K562 (cell line): ENCODE results near the gene HMCN1. TPM values are rescaled to one million over a fixed set of nuclear protein-coding genes. Genes with fewer than 3 reads are reported as not detected.
"Not testable (repeated sequence)": the region's sequence is repeated elsewhere in the genome, so short reads cannot be mapped to it uniquely, and the experiment has no call there.

Experiments
- ATAC-seq: fragments of 200-7000 bp; cut with Tn5 transposase; 3 replicates; pipeline ENCODE4 v1.9.1; 2020; ENCODE audit warnings: moderate library complexity
- BruUV-seq: library from RNA; stranded (reverse); fragments of 400-500 nt; replicated peaks from 2 replicates; lab custom pipeline; 2021; lab: Mats Ljungman, UMichigan
- CTCF ChIA-PET: fragments of 300-600 bp; formaldehyde crosslinking; extraction: SDS; loops from one replicate; lab custom pipeline; 2021; ENCODE audit warnings: low intra/inter-chr PET ratio; lab: Yijun Ruan, JAX
- POLR2A ChIA-PET: fragments of 300-600, 350-650 bp; sonication (Branson Sonifier 250); formaldehyde crosslinking; extraction: SDS; loops from one replicate; lab custom pipeline; 2021; ENCODE audit warnings: antibody characterized with exemption, inconsistent platforms; lab: Yijun Ruan, JAX
- DNase-seq, 4 experiments: peaks; one replicate each; pipeline versions ENCODE4 v3.0.0 to v3.0.0-alpha.2; 2011 to 2018; ENCODE audit warnings: low spot score in 3 of 4, mixed read lengths in 3 of 4; ENCODE audit errors: extremely low read depth in 1 of 4
- FAIRE-seq: peaks from 2 replicates; lab custom pipeline; 2011; peaks lifted over from hg19 to GRCh38; lab: Jason Lieb, UNC
- H2AFZ ChIP-seq: 2 replicates; pipeline ENCODE4 v1.6.0; 2011; ENCODE audit warnings: low read depth, low read length, control low read depth, inconsistent platforms
- H3K27ac ChIP-seq: fragments of 200-600 bp; 3 replicates; pipeline ENCODE4 v1.8.0; 2011; ENCODE audit warnings: low read depth, mild to moderate bottlenecking, control low read depth, inconsistent platforms, low read length, moderate library complexity, mixed read lengths; ENCODE audit errors: extremely low read depth
- H3K27me3 ChIP-seq, 2 experiments: fragments of 300-600 bp in 1 of 2; 2 replicates in 1 of 2; 3 replicates in 1 of 2; pipeline versions ENCODE4 v1.6.0 to v1.8.0; 2011; ENCODE audit warnings: inconsistent platforms in 2 of 2, low read length in 2 of 2, mild to moderate bottlenecking in 1 of 2, mixed read lengths in 1 of 2, moderate library complexity in 1 of 2; ENCODE audit not compliant: control insufficient read depth in 2 of 2, insufficient read depth in 2 of 2
- H3K36me3 ChIP-seq: fragments of 300-600 bp; 3 replicates; pipeline ENCODE4 v1.8.0; 2011; ENCODE audit warnings: mild to moderate bottlenecking, low read length, inconsistent platforms; ENCODE audit not compliant: control insufficient read depth, insufficient read depth
- H3K4me1 ChIP-seq, 2 experiments: fragments of 200-600 bp in 1 of 2; replicated peaks in 1 of 2; 2 replicates in 1 of 2; 3 replicates in 1 of 2; pipeline versions ENCODE4 v1.5.1 to v1.8.0; 2011; ENCODE audit warnings: inconsistent platforms in 2 of 2, low read length in 2 of 2, mild to moderate bottlenecking in 1 of 2, mixed read lengths in 1 of 2, moderate library complexity in 1 of 2; ENCODE audit not compliant: control insufficient read depth in 2 of 2, insufficient read depth in 2 of 2
- H3K4me2 ChIP-seq: 2 replicates; pipeline ENCODE4 v1.6.1; 2011; ENCODE audit warnings: low read length, control low read depth, inconsistent platforms, mixed read lengths; ENCODE audit not compliant: insufficient read depth
- H3K4me3 ChIP-seq: fragments of 200-600 bp; sonication (generic), shearing (Covaris generic); 2 replicates; pipeline ENCODE4 v1.5.1; 2016; ENCODE audit warnings: control low read depth, inconsistent platforms
- H3K79me2 ChIP-seq: fragments of 200-600 bp; 3 replicates; pipeline ENCODE4 v1.8.0; 2011; ENCODE audit warnings: low read length, inconsistent platforms; ENCODE audit not compliant: control insufficient read depth, insufficient read depth
- H3K9ac ChIP-seq, 2 experiments: 2 replicates each; pipeline versions ENCODE4 v1.6.0 to v1.6.1; 2011; ENCODE audit warnings: low read depth in 2 of 2, low read length in 2 of 2, control low read depth in 1 of 2, inconsistent platforms in 1 of 2, mild to moderate bottlenecking in 1 of 2, mixed read lengths in 1 of 2; ENCODE audit not compliant: insufficient read depth in 1 of 2
- H3K9me1 ChIP-seq: one replicate; pipeline ENCODE4 v1.6.0; 2011; ENCODE audit warnings: inconsistent platforms, mild to moderate bottlenecking, low read length, moderate library complexity; ENCODE audit not compliant: control insufficient read depth, insufficient read depth
- H3K9me3 ChIP-seq: replicated peaks from 2 replicates; pipeline ENCODE4 v1.5.1; 2011; ENCODE audit warnings: low read depth, low read length, inconsistent platforms; ENCODE audit not compliant: control insufficient read depth, insufficient read depth
- H4K20me1 ChIP-seq: replicated peaks from 2 replicates; pipeline ENCODE4 v1.6.1; 2011; ENCODE audit warnings: low read length, inconsistent platforms, mixed read lengths; ENCODE audit not compliant: control insufficient read depth, insufficient read depth
- PHB ChIP-seq: fragments of 250-450 bp; sonication (Bioruptor Pico); IDR thresholded peaks from 2 replicates; pipeline ENCODE4 v1.5.0; 2021
- TAL1 ChIP-seq: fragments of 450-650 bp; IDR thresholded peaks from 2 replicates; pipeline ENCODE4 v1.6.1; 2016; ENCODE audit warnings: mild to moderate bottlenecking
- YY1 ChIP-seq, 3 experiments: IDR thresholded peaks; 2 replicates each; pipeline ENCODE4 v1.6.1; 2011; ENCODE audit warnings: low read length in 2 of 3, mild to moderate bottlenecking in 2 of 3, moderate library complexity in 2 of 3, borderline replicate concordance in 1 of 3, control low read depth in 1 of 3, low read depth in 1 of 3; ENCODE audit not compliant: insufficient read depth in 3 of 3, insufficient replicate concordance in 2 of 3, control insufficient read depth in 1 of 3, insufficient read length in 1 of 3; ENCODE audit errors: extremely low read depth in 1 of 3
- ZNF668 ChIP-seq: fragments of 250-450 bp; sonication (Bioruptor Pico); IDR thresholded peaks from 2 replicates; pipeline ENCODE4 v1.8.0; 2022; ENCODE audit warnings: mild to moderate bottlenecking, inconsistent platforms
- WGBS: fragments of 100-300 bp; shearing (Covaris generic); methylation state at CpG from one replicate; pipeline ENCODE4 v1.1.6; 2016; ENCODE audit warnings: low coverage, mixed read lengths; ENCODE audit not compliant: insufficient coverage; ENCODE audit errors: missing lambda C conversion rate; 5-methylcytosine and 5-hydroxymethylcytosine counted together
- in situ Hi-C: fragments of 300-500 bp; cut with MboI; formaldehyde crosslinking; loops from 4 replicates; pipeline ENCODE4 v1.15.0; 2018; ENCODE audit warnings: inconsistent platforms, mixed read lengths
- intact Hi-C: fragments of 100-400 bp; cut with micrococcal nuclease; formaldehyde crosslinking; loops from 2 replicates; pipeline ENCODE4 v1.14.2; 2022
- polyA plus RNA-seq, 8 experiments: library from polyadenylated mRNA; depleted of rRNA in 4 of 8; stranded (reverse) in 5 of 8; unstranded in 3 of 8; fragments of >200 nt; fragmentation: Nextera tagmentation in 2 of 8; fragmentation: Illumina TruSeq in 1 of 8; extraction: Ambion mirVana in 2 of 8; extraction: Trizol in 1 of 8; gene quantifications; 2 replicates each; pipeline versions ENCODE4 v1.2.1 to v1.2.3, GENCODE V29; 2011 to 2014; ENCODE audit warnings: inconsistent platforms in 1 of 8, missing spikeins in 1 of 8
- total RNA-seq, 7 experiments: library from RNA; depleted of rRNA in 6 of 7; stranded (reverse); fragments of >200 nt in 6 of 7; fragmentation: Illumina TruSeq in 2 of 7; extraction: Trizol in 2 of 7; gene quantifications; 2 replicates each; pipeline versions ENCODE4 v1.2.1 to v1.2.3, GENCODE V29; 2011 to 2021; ENCODE audit warnings: low replicate concordance in 1 of 7
- TF ChIP-seq, protein P1 (sequence below): IDR thresholded peaks from 2 replicates; pipeline ENCODE4 v1.6.1; 2012; ENCODE audit warnings: low read depth, low read length, improper control_type of control experiment, borderline replicate concordance

The HMCN1 gene
- total and polyA plus RNA-seq, 9 of the 15 experiments (the other 6 are each of a cell fraction or from before 2014, with no cell fraction given), result 0.07 to 0.36 (median 0.21) TPM

DNA sequence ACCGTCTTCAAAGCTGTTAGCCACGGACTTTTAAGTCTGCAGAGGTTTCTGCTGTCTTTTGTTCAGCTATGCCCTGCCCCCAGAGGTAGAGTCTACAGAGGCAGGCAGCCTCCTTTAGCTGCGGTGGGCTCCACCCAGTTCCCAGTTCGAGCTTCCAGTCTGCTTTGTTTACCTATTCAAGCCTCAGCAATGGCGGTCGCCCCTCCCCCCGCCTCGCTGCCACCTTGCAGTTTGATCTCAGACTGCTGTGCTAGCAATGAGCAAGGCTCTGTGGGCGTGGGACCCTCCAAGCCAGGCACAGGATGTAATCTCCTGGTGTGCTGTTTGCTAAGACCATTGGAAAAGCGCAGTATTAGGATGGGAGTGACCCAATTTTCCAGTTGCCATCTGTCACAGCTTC, 49.7 kb downstream of the HMCN1 start:
- H3K4me2 ChIP-seq, result peak overlapping the region; percentile 37; the same call in 1 of the 2 replicates
- H4K20me1 ChIP-seq, H3K27me3 ChIP-seq, H3K36me3 ChIP-seq, H3K79me2 ChIP-seq, H3K27ac ChIP-seq, H3K4me3 ChIP-seq, H3K4me1 ChIP-seq, POLR2A ChIA-PET, in situ Hi-C loops, H3K9ac ChIP-seq, CTCF ChIA-PET, BruUV-seq, H3K9me1 ChIP-seq, ATAC-seq, FAIRE-seq, intact Hi-C loops, H3K9me3 ChIP-seq: not testable (repeated sequence)
- 1% methylated on average over 10 of the region's 10 CpGs for WGBS
- H2AFZ ChIP-seq, result peak overlapping the region; percentile 91
- TF ChIP-seq YY1 (IDR thresholded peaks at IDR 0.05; ENCODE audit: borderline replicate concordance in 1 of 3, control insufficient read depth in 1 of 3, extremely low read depth in 1 of 3, insufficient read depth in 3 of 3, insufficient read length in 1 of 3, insufficient replicate concordance in 2 of 3, low read depth in 1 of 3, low read length in 2 of 3), result peak in 1 of 3 experiments; percentile 35
- DNase-seq, result peak in 1 of 4 experiments; percentile 3

GRCh38 chr1:185785586-185785985, 51.4 kb downstream of the HMCN1 start:
- no peak overlapping the region for H3K4me3 ChIP-seq
- H3K27me3 ChIP-seq, result no peaks in the 10 kb centered on the region
- H2AFZ ChIP-seq, result no peak overlapping the region
- DNase-seq, result no peak
- H3K9me3 ChIP-seq, result no peaks in the 10 kb centered on the region
- TF ChIP-seq, protein P1, sequence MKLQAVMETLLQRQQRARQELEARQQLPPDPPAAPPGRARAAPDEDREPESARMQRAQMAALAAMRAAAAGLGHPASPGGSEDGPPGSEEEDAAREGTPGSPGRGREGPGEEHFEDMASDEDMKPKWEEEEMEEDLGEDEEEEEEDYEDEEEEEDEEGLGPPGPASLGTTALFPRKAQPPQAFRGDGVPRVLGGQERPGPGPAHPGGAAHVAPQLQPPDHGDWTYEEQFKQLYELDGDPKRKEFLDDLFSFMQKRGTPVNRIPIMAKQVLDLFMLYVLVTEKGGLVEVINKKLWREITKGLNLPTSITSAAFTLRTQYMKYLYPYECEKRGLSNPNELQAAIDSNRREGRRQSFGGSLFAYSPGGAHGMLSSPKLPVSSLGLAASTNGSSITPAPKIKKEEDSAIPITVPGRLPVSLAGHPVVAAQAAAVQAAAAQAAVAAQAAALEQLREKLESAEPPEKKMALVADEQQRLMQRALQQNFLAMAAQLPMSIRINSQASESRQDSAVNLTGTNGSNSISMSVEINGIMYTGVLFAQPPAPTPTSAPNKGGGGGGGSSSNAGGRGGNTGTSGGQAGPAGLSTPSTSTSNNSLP, result no peak
- TF ChIP-seq ZNF668 (CRISPR knock-in tag) (no peak), TAL1 (no peak), PHB (no peak)
- no peak for FAIRE-seq
- no peaks in the 10 kb centered on the region for H3K79me2 ChIP-seq
- ATAC-seq, result no peak
- no peaks in the 10 kb centered on the region for H4K20me1 ChIP-seq
- H3K27ac ChIP-seq, result no peak overlapping the region
- BruUV-seq, result no TSS peak
- no peaks in the 10 kb centered on the region for H3K36me3 ChIP-seq
- no peaks in the 10 kb centered on the region; a peak in 1 of 5 replicates for H3K4me1 ChIP-seq
- H3K9ac ChIP-seq, result no peak overlapping the region
- 0% methylated on average over 3 of the region's 3 CpGs for WGBS
- H3K9me1 ChIP-seq, result no peaks in the 10 kb centered on the region
- no peak overlapping the region for H3K4me2 ChIP-seq
- CTCF ChIA-PET, result interaction anchor here (0.6 kb wide), 1 partner anchor 1822 kb away, joined by 3 read pairs; no protein-coding TSS in a partner anchor
- POLR2A ChIA-PET, result no interaction called here
- intact Hi-C loops, result no loop called here
- in situ Hi-C loops, result no loop called here
